Measurements from ENCODE around the gene ACYP2.
"Not testable (repeated sequence)": the region's sequence is repeated elsewhere in the genome, so short reads cannot be mapped to it uniquely, and the experiment has no call there.

Gene ACYP2

DNA sequence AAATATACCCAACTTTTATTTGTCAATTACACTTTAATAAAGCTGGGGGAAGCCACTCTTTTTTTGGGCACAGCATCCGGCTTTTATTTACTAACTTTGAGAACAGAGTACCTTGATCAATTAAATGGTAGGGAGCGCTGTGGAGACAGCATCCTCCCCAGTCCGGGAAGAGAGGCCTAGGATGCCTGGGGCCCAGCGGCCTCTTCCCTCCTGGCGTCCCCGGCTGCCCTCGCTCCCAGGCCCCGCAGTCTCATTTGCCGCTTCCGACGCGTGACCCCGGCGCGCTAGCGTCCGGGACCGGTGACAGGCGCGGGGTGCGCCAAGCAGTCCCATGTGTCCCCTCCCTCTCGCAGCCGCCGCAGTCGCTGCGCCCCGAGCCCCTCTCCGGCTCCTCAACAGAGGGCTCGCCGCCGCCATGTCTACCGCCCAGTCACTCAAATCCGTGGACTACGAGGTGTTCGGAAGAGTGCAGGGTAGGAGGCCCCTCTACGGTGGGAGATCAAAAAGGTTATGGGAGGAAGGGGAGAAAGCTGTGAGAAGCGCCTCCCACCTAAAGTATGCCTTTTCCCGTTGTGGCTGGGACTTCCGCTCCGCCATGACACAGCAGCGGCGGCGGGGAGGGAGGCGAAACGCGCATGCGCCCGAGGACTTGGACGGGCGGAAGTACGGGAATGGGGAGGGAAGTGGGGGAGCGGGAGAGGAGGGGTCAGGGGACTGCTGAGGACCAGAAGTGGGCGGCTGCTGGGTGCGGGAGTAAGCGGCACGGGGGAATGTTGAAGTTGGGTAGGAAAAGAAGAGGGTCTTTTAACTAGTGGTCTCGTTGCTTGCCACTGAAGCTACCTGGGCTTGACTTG, at the start of gene ACYP2:
Gene ACYP2 (plus strand): TSS at position 332 of the 854 bp plus-strand sequence.
- peaks cover 7% of the 10 kb centered on the region for H3K27me3 Mint-ChIP-seq
- CTCF ChIA-PET = interaction anchor here (1.3 to 1.6 kb wide), 2 partner anchors 8 to 386 kb away, joined by 3 to 5 read pairs; no protein-coding TSS in a partner anchor
- H3K4me1 Mint-ChIP-seq = peaks cover 23% of the 10 kb centered on the region
- peak within 1 kb of the TSS; percentile 98 for H3K27ac Mint-ChIP-seq
- H3K36me3 Mint-ChIP-seq = peaks cover 30% of the 10 kb centered on the region
- peak; percentile 94 for DNase-seq
- peak within 1 kb of the TSS; percentile 87 for H3K4me3 Mint-ChIP-seq
- peaks cover 17% of the 10 kb centered on the region for H3K9me3 Mint-ChIP-seq

DNA sequence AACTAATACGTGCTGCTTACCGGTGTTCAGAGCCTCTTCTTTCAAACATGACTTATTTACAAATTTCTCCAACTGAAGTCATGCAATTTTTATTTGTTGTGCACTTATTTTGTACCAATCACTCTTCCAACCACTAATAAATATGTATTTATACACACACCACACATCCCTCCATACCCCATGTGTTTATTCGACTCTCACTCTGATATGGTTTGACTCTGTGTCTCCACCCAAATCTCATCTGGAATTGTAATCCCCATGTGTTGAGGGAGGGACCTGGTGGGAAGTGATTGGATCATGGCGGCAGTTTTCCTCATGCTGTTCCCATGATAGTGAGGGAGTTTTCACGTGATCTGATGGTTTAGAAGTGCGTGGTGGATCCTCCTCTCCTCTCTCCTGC, 49.5 kb upstream of the ACYP2 start:
- Mint-ChIP-seq H3K27ac (no peak overlapping the region), H3K4me3 (no peak overlapping the region), H3K36me3 (no peaks in the 10 kb centered on the region), H3K27me3 (no peaks in the 10 kb centered on the region), H3K9me3 (no peaks in the 10 kb centered on the region), H3K4me1 (no peaks in the 10 kb centered on the region)
- CTCF ChIA-PET = no interaction called here
- DNase-seq = no peak

DNA sequence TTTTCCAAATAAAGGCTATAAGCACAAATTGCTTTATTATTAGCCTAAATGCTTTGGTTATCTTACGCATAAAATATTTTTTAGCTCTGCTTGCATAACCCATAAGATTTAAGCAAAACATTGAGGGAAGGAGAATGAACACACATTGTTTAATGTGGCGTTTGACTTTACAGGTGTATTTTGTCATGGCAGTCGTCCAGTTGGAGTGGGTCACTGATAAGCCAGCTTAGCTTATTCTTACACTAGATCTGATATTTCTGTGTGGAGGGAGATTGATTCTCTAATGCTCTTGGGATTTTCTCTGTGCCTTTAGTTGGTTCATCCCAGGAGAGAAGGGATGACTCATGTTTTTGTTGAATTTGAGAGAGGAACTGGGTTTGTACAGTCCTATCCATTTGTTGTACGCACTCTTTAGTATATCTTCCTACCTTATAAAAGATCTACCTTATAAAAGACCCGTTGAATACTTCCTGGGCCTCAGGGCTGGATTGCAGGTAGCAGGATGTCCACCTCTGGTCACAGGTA, 47.5 kb upstream of the ACYP2 start:
- Mint-ChIP-seq H3K4me1 (no peaks in the 10 kb centered on the region), H3K27me3 (no peaks in the 10 kb centered on the region), H3K27ac (no peak overlapping the region), H3K9me3 (no peaks in the 10 kb centered on the region), H3K36me3 (no peaks in the 10 kb centered on the region), H3K4me3 (no peak overlapping the region)
- DNase-seq = no peak
- CTCF ChIA-PET = interaction anchor here (1.2 kb wide), 1 partner anchor 15 kb away, joined by 3 read pairs; no protein-coding TSS in a partner anchor

DNA sequence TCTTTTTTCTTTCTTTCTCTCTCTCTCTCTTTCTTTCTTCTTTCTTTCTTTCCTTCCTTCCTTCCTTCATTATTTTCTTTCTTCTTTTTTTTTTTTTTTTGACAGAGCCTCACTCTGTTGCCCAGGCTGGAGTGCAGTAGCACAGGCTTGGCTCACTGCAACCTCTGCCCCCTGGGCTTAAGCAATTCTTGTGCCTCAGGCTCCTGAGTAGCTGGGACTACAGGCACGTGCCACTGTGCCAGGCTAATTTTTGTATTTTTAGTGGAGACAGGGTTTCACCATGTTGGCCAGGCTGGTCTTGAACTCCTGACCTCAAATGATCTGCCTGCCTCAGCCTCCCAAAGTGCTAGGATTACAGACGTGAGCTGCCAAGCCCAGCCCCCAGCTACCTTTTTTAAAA, 42.9 kb upstream of the ACYP2 start:
- H3K4me3 Mint-ChIP-seq, H3K9me3 Mint-ChIP-seq, DNase-seq, H3K36me3 Mint-ChIP-seq, H3K4me1 Mint-ChIP-seq, H3K27me3 Mint-ChIP-seq, H3K27ac Mint-ChIP-seq: not testable (repeated sequence)
- CTCF ChIA-PET = interaction anchor here (1.3 kb wide), 1 partner anchor 20 kb away, joined by 4 read pairs; no protein-coding TSS in a partner anchor

DNA sequence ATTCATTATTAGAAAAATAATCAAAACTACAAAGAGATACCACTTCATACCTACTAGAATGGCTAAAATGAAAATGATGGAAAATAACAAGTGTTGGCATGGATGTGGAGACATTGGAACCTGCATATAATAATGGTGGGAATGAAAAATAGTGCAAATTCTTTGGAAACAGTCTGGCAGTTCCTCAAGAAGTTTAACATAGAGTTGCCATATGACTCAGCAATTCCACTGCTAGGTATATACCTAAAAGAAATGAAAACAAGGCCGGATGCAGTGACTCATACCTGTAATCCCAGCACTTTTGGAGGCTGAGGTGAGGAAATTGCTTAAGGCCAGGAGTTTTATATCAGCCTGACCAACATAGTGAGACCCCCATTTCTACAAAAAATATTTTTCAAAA, 41.6 kb upstream of the ACYP2 start:
- Mint-ChIP-seq H3K4me3 (no peak overlapping the region), H3K27ac (no peak overlapping the region)

DNA sequence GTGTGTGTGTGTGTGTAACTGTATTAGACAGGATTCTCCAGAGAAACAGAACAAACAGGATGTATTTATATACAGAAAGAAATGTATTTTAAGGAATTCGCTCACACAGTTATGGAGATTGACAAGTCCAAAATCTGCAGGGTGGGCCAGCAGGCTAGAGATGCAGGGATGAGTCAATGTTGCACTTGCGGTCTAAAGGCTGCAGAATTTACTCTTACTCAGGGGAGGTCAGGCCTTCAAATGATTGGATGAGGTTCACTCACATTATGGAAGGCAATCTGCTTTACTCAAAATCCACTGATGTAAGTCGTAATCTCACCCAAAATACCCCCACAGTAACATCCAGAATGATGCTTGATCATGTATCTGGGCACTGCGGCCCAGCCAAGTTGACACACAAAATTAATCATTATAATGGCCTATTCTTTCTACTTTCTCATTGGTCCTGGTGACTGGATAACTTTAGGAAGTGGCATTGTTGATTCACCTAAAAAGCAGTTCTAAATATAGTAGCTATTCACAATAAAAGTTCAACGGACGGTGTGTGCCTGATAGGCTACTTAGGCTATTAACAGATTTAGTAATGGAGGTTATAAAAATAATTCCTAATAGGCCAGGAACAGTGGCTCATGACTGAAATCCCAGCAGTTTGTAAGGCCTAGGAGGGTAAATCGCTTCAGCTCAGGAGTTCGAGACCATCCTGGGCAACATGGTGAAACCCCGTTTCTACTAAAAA, 40.6 kb upstream of the ACYP2 start:
- no peak overlapping the region for H3K27ac Mint-ChIP-seq
- H3K36me3 Mint-ChIP-seq = no peaks in the 10 kb centered on the region
- CTCF ChIA-PET = no interaction called here
- no peak for DNase-seq
- H3K4me3 Mint-ChIP-seq = no peak overlapping the region
- no peaks in the 10 kb centered on the region for H3K27me3 Mint-ChIP-seq
- H3K9me3 Mint-ChIP-seq = no peaks in the 10 kb centered on the region
- H3K4me1 Mint-ChIP-seq = peaks cover 6% of the 10 kb centered on the region

More for the DNA sequence above, 41.6 kb upstream of the ACYP2 start:
- H3K27me3 Mint-ChIP-seq = no peaks in the 10 kb centered on the region
- no peaks in the 10 kb centered on the region for H3K36me3 Mint-ChIP-seq
- no peaks in the 10 kb centered on the region for H3K9me3 Mint-ChIP-seq
- CTCF ChIA-PET = no interaction called here
- H3K4me1 Mint-ChIP-seq = peaks cover 6% of the 10 kb centered on the region
- no peak for DNase-seq

DNA sequence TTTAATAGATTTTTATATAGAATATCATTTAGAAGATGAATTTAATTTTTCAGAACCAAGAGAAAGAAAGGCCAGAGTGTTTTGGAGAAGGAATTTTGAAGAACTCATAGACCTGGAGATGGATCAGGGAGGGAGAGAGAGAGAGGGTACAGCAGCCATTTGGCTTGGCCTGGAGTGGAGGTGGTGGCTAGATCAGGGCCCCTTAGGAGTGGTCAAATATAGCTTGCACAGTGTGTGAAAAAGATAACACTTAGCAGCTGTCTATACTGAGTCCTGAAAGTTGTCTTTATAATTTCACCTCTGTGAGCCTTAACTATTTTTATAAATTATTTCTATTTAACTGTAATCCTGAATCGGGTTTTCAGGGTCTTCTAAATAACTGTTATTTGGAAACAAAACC, 38.8 kb upstream of the ACYP2 start:
- Mint-ChIP-seq H3K4me1 (peaks cover 7% of the 10 kb centered on the region), H3K27me3 (no peaks in the 10 kb centered on the region), H3K36me3 (no peaks in the 10 kb centered on the region), H3K4me3 (no peak overlapping the region), H3K27ac (no peak overlapping the region), H3K9me3 (no peaks in the 10 kb centered on the region)
- CTCF ChIA-PET = no interaction called here
- DNase-seq = no peak

DNA sequence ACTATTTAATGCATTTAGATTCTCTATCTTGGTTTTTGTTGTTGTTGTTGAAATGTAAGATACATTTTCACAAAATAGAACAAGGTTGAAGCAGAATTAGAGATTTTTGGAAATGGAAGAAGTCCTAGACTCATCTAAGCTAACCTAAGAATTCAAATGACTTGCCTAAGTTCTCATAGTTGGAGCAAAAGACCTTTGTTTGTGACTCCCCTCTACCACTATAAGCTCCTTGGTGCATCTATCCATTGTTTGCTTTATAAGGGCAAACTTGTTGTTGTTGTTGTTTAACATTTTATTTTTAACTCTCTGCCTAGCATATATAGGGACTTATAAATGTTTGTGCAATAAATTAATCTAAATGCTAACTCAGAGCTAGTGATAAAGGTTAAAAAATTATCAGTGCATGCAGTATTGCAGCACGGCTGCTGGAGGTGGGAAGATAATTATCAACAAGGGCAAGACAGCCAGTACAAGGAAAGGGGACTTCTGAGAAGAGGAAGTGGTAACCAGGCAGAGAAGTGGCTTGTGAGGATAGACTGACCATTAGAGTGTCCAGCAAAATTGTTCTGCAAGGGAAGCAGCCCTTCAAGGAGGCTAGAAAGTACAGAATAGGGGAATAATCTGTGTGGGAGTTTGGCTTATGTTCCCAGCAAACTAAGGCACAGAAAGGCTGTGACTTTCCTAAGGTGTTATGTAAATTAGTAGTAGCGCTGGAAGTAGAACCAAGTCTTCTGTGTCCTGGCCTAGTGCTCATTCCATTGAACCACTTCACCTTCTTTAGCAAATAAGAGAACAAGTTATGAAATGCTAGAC, 38.1 kb upstream of the ACYP2 start:
- H3K4me3 Mint-ChIP-seq = no peak overlapping the region
- H3K4me1 Mint-ChIP-seq = peaks cover 8% of the 10 kb centered on the region
- H3K27me3 Mint-ChIP-seq = no peaks in the 10 kb centered on the region
- CTCF ChIA-PET = no interaction called here
- no peaks in the 10 kb centered on the region for H3K36me3 Mint-ChIP-seq
- no peak for DNase-seq
- no peak overlapping the region for H3K27ac Mint-ChIP-seq
- no peaks in the 10 kb centered on the region for H3K9me3 Mint-ChIP-seq

DNA sequence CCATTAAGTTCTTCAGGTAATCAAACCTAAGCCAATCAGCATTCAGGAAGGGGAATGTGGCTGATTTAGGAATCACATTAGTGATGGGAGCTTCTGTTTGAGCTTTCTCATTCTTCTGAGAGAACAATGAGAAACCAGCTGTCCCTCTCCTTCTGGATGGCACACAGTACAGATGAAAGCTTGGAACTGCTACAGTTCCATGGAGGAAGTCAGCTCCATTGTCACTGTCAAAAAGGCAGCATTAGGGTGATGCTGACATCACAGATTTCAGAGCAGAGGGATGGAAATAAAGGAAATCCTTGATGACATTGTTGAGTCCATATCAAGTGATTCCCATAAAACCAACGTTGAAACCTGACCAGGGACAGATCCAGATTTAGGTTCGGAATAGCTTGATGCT, 36.1 kb upstream of the ACYP2 start:
- CTCF ChIA-PET = no interaction called here
- no peaks in the 10 kb centered on the region for H3K36me3 Mint-ChIP-seq
- H3K9me3 Mint-ChIP-seq = no peaks in the 10 kb centered on the region
- no peak for DNase-seq
- H3K4me3 Mint-ChIP-seq = no peak overlapping the region
- no peaks in the 10 kb centered on the region for H3K27me3 Mint-ChIP-seq
- peaks cover 2% of the 10 kb centered on the region for H3K4me1 Mint-ChIP-seq
- H3K27ac Mint-ChIP-seq = no peak overlapping the region

DNA sequence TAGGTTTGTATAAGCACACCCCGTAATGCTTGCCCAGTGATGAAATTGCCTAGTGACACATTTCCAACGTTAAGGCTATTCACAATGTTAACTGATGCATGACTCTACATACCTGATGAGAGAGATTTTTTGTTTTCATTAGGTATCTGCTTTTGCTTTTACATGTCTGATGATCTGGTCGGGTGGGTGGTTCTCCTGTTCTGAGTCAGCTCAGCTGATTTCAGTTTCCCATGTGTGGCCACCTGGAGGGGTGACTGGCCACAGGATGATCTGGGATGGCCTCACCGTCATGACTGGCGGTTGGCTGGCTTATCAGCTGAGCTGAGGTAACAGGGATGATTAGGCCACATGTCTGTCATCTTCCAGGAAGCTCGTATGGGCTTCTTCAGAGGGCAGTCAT, 33.8 kb upstream of the ACYP2 start:
- Mint-ChIP-seq H3K36me3 (no peaks in the 10 kb centered on the region), H3K4me1 (peaks cover 2% of the 10 kb centered on the region), H3K27me3 (no peaks in the 10 kb centered on the region), H3K4me3 (no peak overlapping the region), H3K27ac (no peak overlapping the region), H3K9me3 (no peaks in the 10 kb centered on the region)
- peak; percentile 24 for DNase-seq
- CTCF ChIA-PET = interaction anchor here (0.7 kb wide), 1 partner anchor 21 kb away, joined by 3 read pairs; no protein-coding TSS in a partner anchor

DNA sequence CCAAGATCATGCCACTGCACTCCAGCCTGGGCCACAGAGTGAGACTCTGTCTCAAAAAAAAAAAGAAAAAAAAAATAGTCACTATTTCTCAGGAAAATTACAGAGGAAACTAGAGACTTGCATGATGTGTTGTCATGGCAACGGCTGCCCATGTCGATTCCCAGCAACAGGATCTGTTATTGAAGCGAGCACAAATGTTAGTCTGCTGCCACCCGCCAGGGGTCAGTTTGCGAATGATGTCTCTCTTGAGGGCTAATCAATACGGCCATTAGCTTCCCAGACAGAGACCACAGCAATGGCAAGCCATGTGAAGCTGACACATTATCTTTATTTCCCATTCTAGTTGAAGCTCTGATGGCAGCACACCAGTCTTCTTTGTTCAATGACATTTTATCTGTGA, 32.4 kb upstream of the ACYP2 start:
- Mint-ChIP-seq H3K4me3 (no peak overlapping the region), H3K4me1 (peaks cover 2% of the 10 kb centered on the region), H3K27me3 (no peaks in the 10 kb centered on the region), H3K27ac (no peak overlapping the region), H3K36me3 (no peaks in the 10 kb centered on the region), H3K9me3 (no peaks in the 10 kb centered on the region)
- CTCF ChIA-PET = no interaction called here
- no peak for DNase-seq

DNA sequence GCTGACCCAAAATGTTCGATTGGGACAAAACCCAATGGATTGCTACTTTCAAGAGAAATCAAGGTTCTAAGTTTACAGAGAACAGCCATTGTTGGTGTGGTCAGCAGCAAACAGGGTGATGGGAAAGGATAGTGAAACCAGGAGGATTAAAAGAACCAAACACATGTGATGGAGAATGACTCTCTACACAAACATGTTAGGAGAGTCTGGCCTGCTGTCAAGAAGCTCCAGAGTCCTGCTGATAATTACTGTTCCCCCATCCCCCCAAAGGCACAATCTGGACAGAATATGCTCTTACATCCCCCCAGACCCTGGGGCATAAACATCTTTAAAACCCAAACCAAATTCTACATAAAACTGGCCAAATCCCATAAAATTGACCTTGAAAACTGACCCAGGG, 32.0 kb upstream of the ACYP2 start:
- no peak for DNase-seq
- CTCF ChIA-PET = no interaction called here
- Mint-ChIP-seq H3K9me3 (no peaks in the 10 kb centered on the region), H3K4me3 (no peak overlapping the region), H3K27ac (no peak overlapping the region), H3K4me1 (peaks cover 2% of the 10 kb centered on the region), H3K36me3 (no peaks in the 10 kb centered on the region), H3K27me3 (no peaks in the 10 kb centered on the region)

DNA sequence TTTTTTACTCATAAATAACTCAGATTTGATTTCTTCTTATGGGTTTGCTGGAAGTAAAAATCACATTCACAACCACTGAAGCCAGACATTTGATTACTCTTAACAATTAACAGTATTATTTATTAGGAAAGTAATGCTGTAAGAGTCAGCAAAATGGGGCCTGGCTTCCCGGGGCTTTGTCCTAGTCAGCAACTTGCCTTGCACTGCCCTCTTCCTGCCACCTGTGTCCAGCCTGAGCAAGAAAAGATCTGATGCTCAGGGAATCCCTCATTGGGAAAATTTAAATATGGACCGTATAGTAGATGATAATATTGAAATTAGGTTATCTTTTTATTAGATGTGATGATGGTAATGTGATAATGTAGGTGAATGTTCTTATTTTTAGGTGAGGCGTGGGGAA, 30.8 kb upstream of the ACYP2 start:
- Mint-ChIP-seq H3K4me3 (no peak overlapping the region), H3K36me3 (no peaks in the 10 kb centered on the region), H3K9me3 (no peaks in the 10 kb centered on the region), H3K27me3 (no peaks in the 10 kb centered on the region), H3K27ac (no peak overlapping the region), H3K4me1 (peaks cover 2% of the 10 kb centered on the region)
- DNase-seq = no peak
- CTCF ChIA-PET = no interaction called here

DNA sequence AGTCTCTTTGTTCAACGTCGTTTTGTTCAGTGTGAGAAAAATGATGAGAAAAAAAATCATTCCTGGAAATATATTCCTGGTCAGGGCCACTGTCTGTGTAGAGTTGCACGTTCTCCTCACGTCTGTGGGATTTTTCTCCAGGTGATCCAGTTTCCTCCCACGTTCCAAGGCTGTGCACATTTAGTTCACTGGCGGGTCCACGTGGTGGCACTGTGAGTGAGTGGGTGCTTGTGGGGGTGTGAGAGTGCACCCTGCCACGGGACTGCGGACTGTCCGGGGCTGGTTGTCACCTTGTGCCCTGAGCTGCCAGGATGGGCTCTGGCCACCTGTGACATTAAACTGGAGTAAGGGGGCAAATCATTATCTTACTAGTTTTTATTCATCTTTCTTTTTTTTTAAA, 30.3 kb upstream of the ACYP2 start:
- no peak overlapping the region for H3K4me3 Mint-ChIP-seq
- no peaks in the 10 kb centered on the region for H3K36me3 Mint-ChIP-seq
- H3K27ac Mint-ChIP-seq = no peak overlapping the region
- CTCF ChIA-PET = no interaction called here
- peaks cover 2% of the 10 kb centered on the region for H3K4me1 Mint-ChIP-seq
- DNase-seq = no peak
- no peaks in the 10 kb centered on the region for H3K9me3 Mint-ChIP-seq
- H3K27me3 Mint-ChIP-seq = no peaks in the 10 kb centered on the region

Measured in activated naive CD4-positive, alpha-beta T cell treated with anti-CD3 and anti-CD28 coated beads, Interleukin-2, amount 10 ng/mL, durations not matched to agents 7 days and 5 days (primary cell).